ENCODE measurements around the gene QARS1.

QARS1 gene

GRCh38 chr3:49112262-49112661 is 7.7 kb upstream of the QARS1 start:
- no peak for TF ChIP-seq ZNF384 (IDR thresholded peaks at IDR 0.05)
- no peak for TF ChIP-seq ELF4 (IDR thresholded peaks at IDR 0.05)
- TF ChIP-seq PKNOX1 (IDR thresholded peaks at IDR 0.05), result no peak
- TF ChIP-seq LEF1 (IDR thresholded peaks at IDR 0.05; ENCODE audit: borderline replicate concordance), result no peak
- no peak for TF ChIP-seq CTBP1 (IDR thresholded peaks at IDR 0.05; ENCODE audit: borderline replicate concordance)
- TF ChIP-seq L3MBTL2 (conservative IDR thresholded peaks at IDR 0.05), result no peak
- TF ChIP-seq FOXK2 (IDR thresholded peaks at IDR 0.05), result no peak
- no peak for TF ChIP-seq HDGF (IDR thresholded peaks at IDR 0.05; ENCODE audit: borderline replicate concordance)
- TF ChIP-seq BHLHE40 (IDR thresholded peaks at IDR 0.05; ENCODE audit: borderline replicate concordance), result no peak
- no peak for TF ChIP-seq TARDBP (IDR thresholded peaks at IDR 0.05)
- no peak for TF ChIP-seq FOXA1 (IDR thresholded peaks at IDR 0.05)
- TF ChIP-seq NFRKB (IDR thresholded peaks at IDR 0.05), result no peak
- ChIA-PET POLR2A (interaction anchor here (0.8 to 3.1 kb wide), 2 partner anchors 8 to 9 kb away, joined by 5 to 12 read pairs; partner anchors contain the start of genes QARS1 and USP19), CTCF (no interaction called here)
- no peak for DNase-seq (ENCODE audit: extremely low spot score)

- DNase-seq (ENCODE audit: extremely low spot score), result no peak
- TF ChIP-seq ARNT (IDR thresholded peaks at IDR 0.05) (no peak), SUZ12 (IDR thresholded peaks at IDR 0.05) (no peak), ZNF384 (IDR thresholded peaks at IDR 0.05) (no peak), NFRKB (IDR thresholded peaks at IDR 0.05) (no peak)
- CTCF ChIA-PET, result no interaction called here
- POLR2A ChIA-PET, result interaction anchor here (3.1 kb wide), 1 partner anchor 10 kb away, joined by 12 read pairs; the partner anchor contains the start of gene USP19
These were observed 6.8 kb upstream of the QARS1 start for GRCh38 chr3:49111347-49111746.

GRCh38 chr3:49110780-49111179 is 6.2 kb upstream of the QARS1 start:
- ChIA-PET POLR2A (interaction anchor here (3.1 kb wide), 1 partner anchor 10 kb away, joined by 12 read pairs; the partner anchor contains the start of gene USP19), CTCF (no interaction called here)
- TF ChIP-seq LEF1 (IDR thresholded peaks at IDR 0.05; ENCODE audit: borderline replicate concordance) (no peak), FOXK2 (IDR thresholded peaks at IDR 0.05) (no peak)
- no peak for DNase-seq (ENCODE audit: extremely low spot score)

GRCh38 chr3:49108346-49108745 is 3.8 kb upstream of the QARS1 start:
- CTCF ChIA-PET, result no interaction called here
- TF ChIP-seq CTBP1 (IDR thresholded peaks at IDR 0.05; ENCODE audit: borderline replicate concordance), result no peak
- no peak for TF ChIP-seq PKNOX1 (IDR thresholded peaks at IDR 0.05)
- TF ChIP-seq ARNT (IDR thresholded peaks at IDR 0.05), result no peak
- no peak for TF ChIP-seq FOXM1 (IDR thresholded peaks at IDR 0.05; ENCODE audit: borderline replicate concordance)
- no peak for TF ChIP-seq L3MBTL2 (conservative IDR thresholded peaks at IDR 0.05)
- TF ChIP-seq SUZ12 (IDR thresholded peaks at IDR 0.05), result no peak
- TF ChIP-seq TARDBP (IDR thresholded peaks at IDR 0.05), result no peak
- no peak for TF ChIP-seq LEF1 (IDR thresholded peaks at IDR 0.05; ENCODE audit: borderline replicate concordance)
- no peak for TF ChIP-seq BHLHE40 (IDR thresholded peaks at IDR 0.05; ENCODE audit: borderline replicate concordance)
- no peak for DNase-seq (ENCODE audit: extremely low spot score)
- POLR2A ChIA-PET, result interaction anchor here (0.7 to 1.2 kb wide), 3 partner anchors 12 to 25 kb away, joined by 3 to 5 read pairs (median 4); partner anchors contain the start of genes LAMB2 and USP19

- TF ChIP-seq FOXK2 (IDR thresholded peaks at IDR 0.05), result no peak
- TF ChIP-seq L3MBTL2 (conservative IDR thresholded peaks at IDR 0.05), result no peak
- no peak for TF ChIP-seq FOXM1 (IDR thresholded peaks at IDR 0.05; ENCODE audit: borderline replicate concordance)
- TF ChIP-seq FOXA1 (IDR thresholded peaks at IDR 0.05), result no peak
- TF ChIP-seq LEF1 (IDR thresholded peaks at IDR 0.05; ENCODE audit: borderline replicate concordance), result no peak
- TF ChIP-seq ARNT (IDR thresholded peaks at IDR 0.05), result no peak
- no peak for TF ChIP-seq NFRKB (IDR thresholded peaks at IDR 0.05)
- TF ChIP-seq PKNOX1 (IDR thresholded peaks at IDR 0.05), result no peak
- TF ChIP-seq BHLHE40 (IDR thresholded peaks at IDR 0.05; ENCODE audit: borderline replicate concordance), result no peak
- TF ChIP-seq TARDBP (IDR thresholded peaks at IDR 0.05), result no peak
- no peak for TF ChIP-seq HDGF (IDR thresholded peaks at IDR 0.05; ENCODE audit: borderline replicate concordance)
- no peak for TF ChIP-seq ELF4 (IDR thresholded peaks at IDR 0.05)
- TF ChIP-seq CTBP1 (IDR thresholded peaks at IDR 0.05; ENCODE audit: borderline replicate concordance), result no peak
- TF ChIP-seq SUZ12 (IDR thresholded peaks at IDR 0.05), result no peak
- DNase-seq (ENCODE audit: extremely low spot score), result no peak
- CTCF ChIA-PET, result interaction anchor here (0.5 to 1.3 kb wide), 2 partner anchors 10 to 13 kb away, joined by 4 to 6 read pairs; partner anchors contain the start of gene QRICH1
- POLR2A ChIA-PET, result interaction anchor here (0.6 to 5.1 kb wide), 6 partner anchors 9 to 75 kb away, joined by 3 to 44 read pairs (median 6); partner anchors contain the start of genes QRICH1 and USP19
These were observed 518 bp downstream of the QARS1 start for GRCh38 chr3:49104052-49104426.

- ChIA-PET CTCF (no interaction called here), POLR2A (interaction anchor here (1.2 to 1.4 kb wide), 2 partner anchors 71 to 78 kb away, joined by 3 to 4 read pairs; partner anchors contain the start of gene IMPDH2)
- DNase-seq (ENCODE audit: extremely low spot score), result no peak
- TF ChIP-seq HDGF (IDR thresholded peaks at IDR 0.05; ENCODE audit: borderline replicate concordance) (no peak), FOXA1 (IDR thresholded peaks at IDR 0.05) (no peak), SP1 (IDR thresholded peaks at IDR 0.05) (no peak), ELF4 (IDR thresholded peaks at IDR 0.05) (no peak), FOXK2 (IDR thresholded peaks at IDR 0.05) (no peak), SUZ12 (IDR thresholded peaks at IDR 0.05) (no peak), LEF1 (IDR thresholded peaks at IDR 0.05; ENCODE audit: borderline replicate concordance) (no peak), CTBP1 (IDR thresholded peaks at IDR 0.05; ENCODE audit: borderline replicate concordance) (no peak), FOXM1 (IDR thresholded peaks at IDR 0.05; ENCODE audit: borderline replicate concordance) (no peak), PKNOX1 (IDR thresholded peaks at IDR 0.05) (no peak), NFRKB (IDR thresholded peaks at IDR 0.05) (no peak), TARDBP (IDR thresholded peaks at IDR 0.05) (no peak), ZNF384 (IDR thresholded peaks at IDR 0.05) (no peak), BHLHE40 (IDR thresholded peaks at IDR 0.05; ENCODE audit: borderline replicate concordance) (no peak), ARNT (IDR thresholded peaks at IDR 0.05) (no peak), L3MBTL2 (conservative IDR thresholded peaks at IDR 0.05) (no peak)
These were observed 4.4 kb downstream of the QARS1 start for GRCh38 chr3:49100046-49100615.

Measured in HEK293T (cell line).